HEK293T (cell line): Measurements from ENCODE around the gene B3GALT2.

Experiments used
- CTCF ChIA-PET: fragments of 350-600 bp; formaldehyde crosslinking; extraction: SDS; loops from one replicate; lab custom pipeline; 2021; ENCODE audit warnings: antibody characterized with exemption, inconsistent platforms; lab: Yijun Ruan, JAX
- POLR2A ChIA-PET: fragments of 350-600 bp; formaldehyde crosslinking; extraction: SDS; loops from one replicate; lab custom pipeline; 2020; ENCODE audit warnings: antibody characterized with exemption, inconsistent platforms; lab: Yijun Ruan, JAX
- DNase-seq: peaks from one replicate; pipeline ENCODE4 v3.0.0; 2012; ENCODE audit warnings: mixed read lengths; ENCODE audit errors: extremely low spot score
- ARNT ChIP-seq: fragments of 450-650 bp; IDR thresholded peaks from 2 replicates; pipeline ENCODE4 v1.6.1; 2017; ENCODE audit warnings: mild to moderate bottlenecking
- BHLHE40 ChIP-seq: fragments of 450-650 bp; IDR thresholded peaks from 2 replicates; pipeline ENCODE4 v1.6.1; 2016; ENCODE audit warnings: mild to moderate bottlenecking, moderate library complexity, borderline replicate concordance
- CTBP1 ChIP-seq: fragments of 450-650 bp; IDR thresholded peaks from 2 replicates; pipeline ENCODE4 v1.6.1; 2016; ENCODE audit warnings: borderline replicate concordance
- ELF4 ChIP-seq: fragments of 450-650 bp; IDR thresholded peaks from 2 replicates; pipeline ENCODE4 v1.6.1; 2017; ENCODE audit warnings: antibody characterized with exemption
- FOXA1 ChIP-seq: fragments of 450-650 bp; IDR thresholded peaks from 2 replicates; pipeline ENCODE4 v1.6.1; 2016; ENCODE audit warnings: mild to moderate bottlenecking
- FOXK2 ChIP-seq: fragments of 450-650 bp; IDR thresholded peaks from 2 replicates; pipeline ENCODE4 v1.6.1; 2016; ENCODE audit warnings: mild to moderate bottlenecking
- FOXM1 ChIP-seq: fragments of 450-650 bp; IDR thresholded peaks from 2 replicates; pipeline ENCODE4 v1.6.1; 2017; ENCODE audit warnings: mild to moderate bottlenecking, borderline replicate concordance
- HDGF ChIP-seq: fragments of 450-650 bp; IDR thresholded peaks from 2 replicates; pipeline ENCODE4 v1.6.1; 2017; ENCODE audit warnings: antibody characterized with exemption, borderline replicate concordance
- L3MBTL2 ChIP-seq: fragments of 450-650 bp; conservative IDR thresholded peaks from 2 replicates; pipeline ENCODE4 v1.6.1; 2016; ENCODE audit warnings: mild to moderate bottlenecking
- LEF1 ChIP-seq: fragments of 450-650 bp; IDR thresholded peaks from 2 replicates; pipeline ENCODE4 v1.6.1; 2017; ENCODE audit warnings: mild to moderate bottlenecking, borderline replicate concordance
- NFRKB ChIP-seq: fragments of 450-650 bp; IDR thresholded peaks from 2 replicates; pipeline ENCODE4 v1.6.1; 2016; ENCODE audit warnings: mild to moderate bottlenecking, moderate library complexity
- PKNOX1 ChIP-seq: fragments of 450-650 bp; IDR thresholded peaks from 2 replicates; pipeline ENCODE4 v1.6.1; 2016
- SP1 ChIP-seq: fragments of 450-650 bp; IDR thresholded peaks from 2 replicates; pipeline ENCODE4 v1.6.1; 2017
- SUZ12 ChIP-seq: fragments of 450-650 bp; IDR thresholded peaks from 2 replicates; pipeline ENCODE4 v1.6.1; 2016; ENCODE audit warnings: mild to moderate bottlenecking
- TARDBP ChIP-seq: fragments of 450-650 bp; IDR thresholded peaks from 2 replicates; pipeline ENCODE4 v1.6.1; 2016
- ZNF384 ChIP-seq: fragments of 450-650 bp; IDR thresholded peaks from 2 replicates; pipeline ENCODE4 v1.6.1; 2016

B3GALT2 gene

DNA sequence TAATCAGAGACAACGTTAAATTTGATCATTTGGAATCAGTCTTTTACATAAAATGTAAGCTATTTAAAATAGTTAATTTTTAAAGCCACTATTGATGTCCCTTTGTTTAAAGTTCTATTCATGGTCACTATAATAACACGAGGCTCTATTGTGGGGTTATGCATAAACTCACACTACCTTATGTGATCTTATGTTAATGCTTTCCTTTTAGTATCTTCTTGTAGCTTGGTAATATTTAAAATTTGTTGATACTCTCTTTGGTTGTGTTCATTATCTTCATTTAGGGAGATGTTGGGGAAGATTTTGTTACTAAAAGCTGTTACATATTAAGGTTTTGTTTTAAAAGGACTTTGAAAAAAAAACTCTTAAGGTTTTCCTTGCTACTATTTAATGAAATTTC is 1.2 kb downstream of the B3GALT2 start:
- TF ChIP-seq FOXA1 = no peak
- TF ChIP-seq TARDBP = no peak
- no peak for TF ChIP-seq SUZ12
- ChIA-PET POLR2A (no interaction called here), CTCF (no interaction called here)
- no peak for DNase-seq

DNA sequence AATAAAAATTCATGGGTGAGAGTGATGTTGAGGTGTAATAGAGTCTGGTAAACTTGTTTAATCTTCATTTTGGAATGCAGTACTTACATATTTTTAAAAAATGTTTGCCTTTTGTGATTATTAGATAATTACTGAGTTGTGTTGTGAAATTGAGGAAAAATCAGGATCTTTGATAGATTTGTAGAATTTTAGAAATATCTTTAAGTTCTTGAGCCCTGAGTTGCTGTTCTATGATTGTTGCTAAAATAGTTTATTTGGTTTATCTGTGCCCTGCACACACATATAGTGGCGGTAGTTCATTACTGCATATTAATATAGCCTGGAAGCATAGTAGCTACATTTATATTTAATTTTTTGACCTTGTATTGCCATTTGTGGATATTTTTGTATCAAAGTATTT is 1.6 kb downstream of the B3GALT2 start:
- DNase-seq = no peak
- ChIA-PET CTCF (no interaction called here), POLR2A (no interaction called here)

DNA sequence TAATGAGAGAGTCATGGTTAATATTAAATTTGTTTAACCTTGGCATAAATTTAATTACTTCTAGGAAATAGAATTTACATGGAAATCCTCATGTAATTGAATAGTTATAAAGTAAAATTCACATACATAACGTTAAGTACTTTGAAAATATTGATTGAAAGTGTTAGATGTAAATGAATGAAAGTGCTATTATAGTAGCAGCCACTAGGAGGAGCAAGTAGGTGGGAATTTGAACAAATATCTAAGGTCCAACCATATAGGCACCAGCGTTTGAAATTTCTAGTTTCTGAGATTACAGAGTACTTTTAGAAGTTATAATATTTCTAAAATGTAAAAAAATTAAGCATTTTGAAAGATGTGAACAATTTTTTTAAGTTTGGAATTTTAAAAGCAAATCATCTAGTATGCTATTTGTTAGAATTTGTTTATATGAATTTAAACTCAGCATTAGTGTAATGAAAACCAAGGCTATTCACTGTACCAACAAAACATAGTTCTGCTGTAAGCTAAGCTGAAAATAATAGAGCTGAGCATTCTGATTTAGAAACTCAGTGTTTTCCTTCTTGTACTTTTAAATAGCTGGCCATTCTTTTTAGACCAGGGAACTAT is 3.3 kb downstream of the B3GALT2 start:
- peak; percentile 14 for DNase-seq
- TF ChIP-seq L3MBTL2 (no peak), HDGF (no peak), SP1 (no peak), TARDBP (no peak), ELF4 (no peak), ZNF384 (no peak), NFRKB (no peak), SUZ12 (no peak), LEF1 (no peak), BHLHE40 (no peak), ARNT (no peak), FOXK2 (no peak), FOXA1 (no peak), FOXM1 (no peak), PKNOX1 (no peak), CTBP1 (no peak)
- ChIA-PET POLR2A (no interaction called here), CTCF (no interaction called here)

More for the DNA sequence above, 1.6 kb downstream of the B3GALT2 start:
- no peak for TF ChIP-seq TARDBP
- TF ChIP-seq CTBP1 = no peak

GRCh38 chr1:193181985-193182384 is 4.4 kb downstream of the B3GALT2 start:
- no peak for TF ChIP-seq SP1
- TF ChIP-seq NFRKB = no peak
- CTCF ChIA-PET = no interaction called here
- no peak for DNase-seq
- POLR2A ChIA-PET = no interaction called here

DNA sequence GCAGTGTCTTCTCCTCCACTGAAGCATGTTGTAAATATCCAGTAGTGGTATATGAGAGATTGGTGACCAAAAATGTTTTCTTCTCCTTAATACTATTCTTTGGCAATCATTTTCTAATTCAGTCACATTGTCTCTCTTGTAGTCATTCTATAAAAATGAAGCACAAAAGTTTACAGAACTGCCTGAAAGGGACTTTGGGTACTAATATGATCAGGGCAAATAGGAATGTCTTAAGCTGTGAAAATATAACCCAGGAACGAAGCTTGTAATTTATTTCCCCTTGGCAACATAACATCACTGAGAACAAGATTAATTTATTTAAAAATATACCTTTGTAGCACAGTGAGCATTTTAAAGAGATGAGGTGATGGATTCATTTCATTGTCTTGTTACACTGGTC is 4.9 kb downstream of the B3GALT2 start:
- no peak for DNase-seq
- CTCF ChIA-PET = no interaction called here
- POLR2A ChIA-PET = no interaction called here
- TF ChIP-seq SP1 = no peak
- TF ChIP-seq SUZ12 = no peak
- TF ChIP-seq NFRKB = no peak
- no peak for TF ChIP-seq CTBP1
- no peak for TF ChIP-seq FOXK2
- no peak for TF ChIP-seq LEF1
- TF ChIP-seq ZNF384 = no peak
- TF ChIP-seq FOXA1 = no peak
- TF ChIP-seq BHLHE40 = no peak
- no peak for TF ChIP-seq PKNOX1

DNA sequence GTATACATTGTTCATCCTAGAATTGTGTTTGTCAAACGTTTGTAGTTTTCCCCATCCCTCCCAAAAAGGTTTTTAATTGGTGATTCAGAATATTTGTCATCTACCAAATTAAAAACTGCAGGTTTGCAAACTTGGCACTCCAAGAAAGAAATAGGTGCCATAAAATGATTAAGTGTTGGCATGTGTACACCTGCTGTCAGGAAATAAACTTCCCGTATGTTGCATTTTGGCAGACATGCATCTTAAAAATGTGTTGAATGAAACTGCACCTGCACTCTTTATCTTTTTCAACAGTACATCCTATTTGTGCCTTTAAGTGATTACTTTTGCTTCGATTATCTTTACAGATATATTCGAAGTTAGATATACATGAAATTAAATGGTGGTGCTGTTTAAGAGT is 7.3 kb downstream of the B3GALT2 start:
- CTCF ChIA-PET = no interaction called here

GRCh38 chr1:193176788-193177187 is 9.6 kb downstream of the B3GALT2 start:
- ChIA-PET CTCF (no interaction called here), POLR2A (no interaction called here)
- no peak for DNase-seq
- no peak for TF ChIP-seq HDGF
- TF ChIP-seq NFRKB = no peak
- TF ChIP-seq SUZ12 = no peak
- TF ChIP-seq FOXM1 = no peak
- no peak for TF ChIP-seq ZNF384
- no peak for TF ChIP-seq TARDBP

More for the DNA sequence above, 7.3 kb downstream of the B3GALT2 start:
- TF ChIP-seq SUZ12 (no peak), NFRKB (no peak), ZNF384 (no peak), L3MBTL2 (no peak), FOXM1 (no peak)
- POLR2A ChIA-PET = no interaction called here
- no peak for DNase-seq

GRCh38 chr1:193176113-193176512 is 10.3 kb downstream of the B3GALT2 start:
- ChIA-PET CTCF (no interaction called here), POLR2A (no interaction called here)

More at GRCh38 chr1:193176113-193176512, 10.3 kb downstream of the B3GALT2 start:
- no peak for DNase-seq
- TF ChIP-seq FOXA1 (no peak), CTBP1 (no peak), SUZ12 (no peak), HDGF (no peak), FOXM1 (no peak), PKNOX1 (no peak), ARNT (no peak), BHLHE40 (no peak), NFRKB (no peak), L3MBTL2 (no peak)
